Activated T-helper 17 cell treated with anti-CD3 and anti-CD28 coated beads, Interleukin-2, amount 50 U/mL, for 72 hours (primary cell): ENCODE data around the gene LRG1. TPM values are rescaled to one million over a fixed set of nuclear protein-coding genes. Genes with fewer than 3 reads are reported as not detected.
A peak's percentile ranks its signal among the peaks of the same experiment; 100 is the strongest.

ENCODE experiments used
- ATAC-seq: fragments of 150-1000 bp; cut with Tn5 transposase; replicated peaks from 2 replicates; pipeline ENCODE4 v1.10.0; 2021; ENCODE audit warnings: mild to moderate bottlenecking, moderate library complexity
- H3K27ac Mint-ChIP-seq: one replicate; pipeline ENCODE4 v1.8.0; 2022; ENCODE audit warnings: mixed read lengths
- H3K27me3 Mint-ChIP-seq: one replicate; pipeline ENCODE4 v1.8.0; 2022; ENCODE audit warnings: mixed read lengths
- H3K36me3 Mint-ChIP-seq: one replicate; pipeline ENCODE4 v1.8.0; 2022; ENCODE audit warnings: low read depth, mild to moderate bottlenecking, mixed read lengths
- H3K4me1 Mint-ChIP-seq: one replicate; pipeline ENCODE4 v1.8.0; 2022; ENCODE audit warnings: mixed read lengths
- H3K4me3 Mint-ChIP-seq: one replicate; pipeline ENCODE4 v1.8.0; 2022; ENCODE audit warnings: mild to moderate bottlenecking, mixed read lengths
- H3K9me3 Mint-ChIP-seq: one replicate; pipeline ENCODE4 v1.8.0; 2022; ENCODE audit warnings: mixed read lengths
- total RNA-seq, 2 donors: library from RNA; stranded (reverse); gene quantifications; one replicate each; pipeline ENCODE4 v1.2.3, GENCODE V29; 2022

The LRG1 gene
- total RNA-seq, 2 donors from 2014 or later, result 0.53 to 0.93 TPM

DNA sequence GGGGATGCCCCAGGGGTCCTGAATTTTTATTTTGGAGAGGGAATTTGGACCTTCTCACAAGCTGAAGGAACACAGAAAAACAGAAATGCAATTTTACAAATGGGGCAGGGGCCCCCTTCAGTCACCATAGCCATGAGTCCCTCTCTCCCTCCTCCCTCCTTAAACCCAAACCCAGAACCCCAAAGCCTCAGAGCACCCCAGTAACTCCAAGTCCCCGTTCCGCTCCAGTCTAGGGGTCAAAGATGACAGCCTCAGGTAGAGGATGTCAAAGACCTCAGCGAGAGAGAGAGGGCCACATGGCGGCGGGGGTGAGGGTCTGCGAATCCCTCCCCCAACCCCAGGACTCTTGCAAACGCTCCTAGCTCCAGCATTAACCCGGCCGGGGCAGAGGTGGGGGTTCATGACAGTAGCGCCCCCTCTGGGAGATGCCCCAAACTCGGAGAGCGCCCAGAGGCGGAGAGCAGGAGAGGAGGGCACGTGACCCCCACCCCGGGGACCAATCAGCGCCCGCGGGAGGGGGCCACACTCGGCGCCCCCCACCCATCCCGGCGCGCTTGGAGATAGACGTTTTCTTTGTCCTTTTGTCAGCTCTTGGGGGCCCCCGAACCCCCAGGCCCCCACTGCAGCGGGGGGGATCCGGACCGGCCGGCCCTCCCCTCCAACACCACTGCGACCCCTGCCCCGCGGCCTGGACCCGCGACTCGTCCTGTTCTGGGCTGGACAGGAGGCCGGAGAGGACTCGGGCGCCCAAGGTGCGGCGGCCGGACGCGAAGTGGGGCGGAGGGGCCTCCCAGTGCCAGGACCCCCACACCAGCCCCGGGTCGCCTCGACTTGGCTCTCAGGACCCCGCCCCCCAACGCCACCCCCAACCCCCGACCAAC is 40.4 kb upstream of the LRG1 start:
- Mint-ChIP-seq H3K27me3 (peaks cover 39% of the 10 kb centered on the region), H3K4me1 (peaks cover 8% of the 10 kb centered on the region), H3K4me3 (no peak overlapping the region), H3K36me3 (peaks cover 8% of the 10 kb centered on the region), H3K27ac (no peak overlapping the region), H3K9me3 (no peaks in the 10 kb centered on the region)
- ATAC-seq, result no peak

DNA sequence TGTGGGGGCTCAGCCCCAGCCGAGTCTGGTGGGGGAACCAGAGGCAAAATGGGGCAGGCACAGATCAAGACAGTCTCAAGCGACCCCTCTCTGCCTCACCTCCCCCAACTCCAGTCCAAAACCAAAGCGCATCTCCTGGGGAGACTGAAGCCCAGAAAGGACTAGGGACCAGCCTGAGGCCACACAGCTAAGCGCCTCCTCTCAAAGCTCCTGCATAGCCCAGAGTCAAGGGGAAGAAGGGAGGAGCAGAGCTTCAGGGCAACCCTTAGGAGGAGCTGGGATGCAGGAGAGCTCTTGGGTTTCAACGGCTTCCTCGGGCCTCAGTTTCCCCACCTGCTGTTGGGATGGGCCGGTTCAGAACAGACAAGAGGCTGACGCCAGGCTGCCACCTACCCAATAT is 39.6 kb upstream of the LRG1 start:
- H3K27ac Mint-ChIP-seq, result no peak overlapping the region
- H3K36me3 Mint-ChIP-seq, result peaks cover 8% of the 10 kb centered on the region
- peaks cover 8% of the 10 kb centered on the region for H3K4me1 Mint-ChIP-seq
- H3K9me3 Mint-ChIP-seq, result no peaks in the 10 kb centered on the region
- peaks cover 39% of the 10 kb centered on the region for H3K27me3 Mint-ChIP-seq
- no peak for ATAC-seq
- no peak overlapping the region for H3K4me3 Mint-ChIP-seq

DNA sequence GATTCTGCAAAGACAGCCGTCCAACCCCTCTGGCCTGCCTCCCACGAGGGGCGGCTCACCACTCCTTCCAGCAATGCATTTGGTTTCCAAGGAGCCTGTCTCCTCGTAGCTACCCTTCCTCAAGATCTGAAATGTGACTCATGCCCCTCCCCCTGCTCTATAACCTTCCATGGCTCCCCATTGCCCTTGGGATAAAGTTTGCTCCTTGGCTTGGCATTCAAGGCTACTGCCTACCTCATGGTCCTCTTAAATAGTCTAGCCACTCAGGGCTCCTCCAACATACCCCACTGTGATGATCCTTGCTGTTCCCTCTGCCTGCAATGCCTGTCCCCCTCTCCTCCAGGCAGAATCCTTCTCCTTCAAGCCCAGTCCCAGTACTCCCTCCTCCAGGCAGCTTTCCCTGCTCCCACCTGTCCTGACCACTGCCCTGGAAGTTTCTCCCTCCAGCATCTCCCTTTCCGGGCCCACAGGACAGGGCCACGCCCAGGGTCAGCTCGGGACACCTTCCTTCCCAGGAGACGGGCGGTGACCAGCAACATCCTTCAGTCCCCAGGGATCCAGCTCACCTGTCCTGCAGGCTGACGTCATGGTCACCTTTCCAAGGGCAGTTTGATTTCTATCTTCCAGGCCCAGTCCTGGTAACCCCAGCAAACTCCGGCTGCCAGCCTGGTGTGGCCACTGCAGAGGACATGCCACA is 38.9 kb upstream of the LRG1 start:
- Mint-ChIP-seq H3K9me3 (no peaks in the 10 kb centered on the region), H3K4me1 (peaks cover 8% of the 10 kb centered on the region), H3K36me3 (peaks cover 8% of the 10 kb centered on the region), H3K27ac (no peak overlapping the region), H3K27me3 (peaks cover 39% of the 10 kb centered on the region), H3K4me3 (no peak overlapping the region)
- ATAC-seq, result no peak

DNA sequence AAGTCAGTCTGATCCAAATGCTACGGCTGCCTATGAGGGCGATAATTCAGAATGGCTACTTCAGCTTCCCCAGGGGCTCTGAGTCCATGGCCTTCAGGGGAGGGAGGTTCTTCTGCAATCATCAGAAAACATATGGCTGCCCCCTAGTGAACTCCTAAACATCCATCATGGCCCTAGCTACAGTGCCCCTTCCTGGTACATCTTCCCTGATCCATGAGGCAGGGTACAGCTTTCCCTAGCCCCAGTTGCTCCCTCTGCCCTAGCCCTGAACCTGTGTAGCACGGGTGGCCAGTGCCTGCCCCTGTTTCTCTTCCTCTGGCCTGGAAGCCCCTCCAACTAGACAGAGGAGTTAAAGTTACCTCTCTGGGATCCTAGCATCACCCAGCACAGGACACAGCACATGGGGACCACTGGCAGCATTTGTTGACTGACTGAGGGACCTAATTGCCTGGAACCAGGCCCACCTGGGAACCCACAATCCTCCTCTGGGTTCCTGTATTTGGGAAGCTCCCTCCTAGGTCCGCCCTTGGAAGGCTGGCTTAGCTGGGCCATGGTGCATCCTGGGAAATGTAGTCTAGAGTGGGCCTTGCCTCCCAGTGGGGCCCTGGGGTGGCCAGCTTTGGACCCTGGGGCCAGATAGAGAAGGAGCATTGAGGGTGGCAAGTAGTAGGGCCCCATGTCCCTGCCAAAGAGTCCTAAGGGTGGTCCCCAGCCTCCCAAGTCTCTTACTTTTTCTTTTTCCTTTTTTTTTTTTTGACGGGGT is 37.4 kb upstream of the LRG1 start:
- Mint-ChIP-seq H3K27ac (no peak overlapping the region), H3K4me3 (no peak overlapping the region), H3K4me1 (peaks cover 5% of the 10 kb centered on the region), H3K9me3 (no peaks in the 10 kb centered on the region), H3K27me3 (peaks cover 30% of the 10 kb centered on the region), H3K36me3 (peaks cover 4% of the 10 kb centered on the region)
- ATAC-seq, result no peak

DNA sequence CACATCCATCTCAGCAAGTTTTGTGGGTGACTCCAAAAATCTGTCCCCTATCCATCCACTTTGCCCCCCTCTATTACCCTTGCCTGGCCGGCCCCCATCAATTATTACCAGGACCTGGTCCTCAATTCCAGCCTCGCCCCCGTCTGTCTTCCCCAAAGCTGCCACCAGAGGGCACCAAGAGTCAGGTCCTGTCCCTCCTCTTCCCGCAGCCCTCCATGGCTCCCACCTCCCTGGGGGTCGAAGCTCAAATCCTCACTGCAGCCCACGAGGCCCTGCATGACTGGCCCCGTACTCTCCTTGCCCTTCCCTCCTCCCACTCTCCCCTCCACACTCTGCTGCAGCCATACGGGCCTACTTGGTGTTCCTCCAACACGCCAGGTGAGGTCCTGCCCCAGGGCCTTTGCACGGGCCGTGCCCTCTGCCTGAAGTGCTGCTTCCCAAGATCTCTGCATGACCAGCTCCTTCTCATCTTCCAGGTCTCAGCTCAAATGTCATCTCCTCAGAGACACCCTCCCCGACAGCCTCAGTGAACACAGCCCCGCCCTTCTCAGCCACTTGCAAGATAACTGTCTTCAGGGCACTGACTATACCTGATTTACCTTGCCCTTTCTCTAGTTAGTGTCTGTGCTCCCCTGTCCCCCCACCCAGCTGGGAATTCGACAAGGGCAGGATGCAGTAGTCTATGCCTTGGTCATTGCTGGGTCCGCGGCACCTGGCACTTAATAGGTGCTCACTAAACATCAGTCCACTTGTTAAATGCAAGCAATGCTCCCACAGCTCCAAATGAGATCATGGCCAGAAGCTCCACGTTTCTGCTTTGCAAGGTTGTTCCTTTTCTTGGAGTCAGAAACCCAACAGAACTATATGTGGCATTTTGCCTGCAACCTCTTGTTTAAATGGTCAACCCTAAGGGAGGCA is 36.4 kb upstream of the LRG1 start:
- Mint-ChIP-seq H3K27ac (no peak overlapping the region), H3K9me3 (no peaks in the 10 kb centered on the region), H3K4me3 (no peak overlapping the region)

DNA sequence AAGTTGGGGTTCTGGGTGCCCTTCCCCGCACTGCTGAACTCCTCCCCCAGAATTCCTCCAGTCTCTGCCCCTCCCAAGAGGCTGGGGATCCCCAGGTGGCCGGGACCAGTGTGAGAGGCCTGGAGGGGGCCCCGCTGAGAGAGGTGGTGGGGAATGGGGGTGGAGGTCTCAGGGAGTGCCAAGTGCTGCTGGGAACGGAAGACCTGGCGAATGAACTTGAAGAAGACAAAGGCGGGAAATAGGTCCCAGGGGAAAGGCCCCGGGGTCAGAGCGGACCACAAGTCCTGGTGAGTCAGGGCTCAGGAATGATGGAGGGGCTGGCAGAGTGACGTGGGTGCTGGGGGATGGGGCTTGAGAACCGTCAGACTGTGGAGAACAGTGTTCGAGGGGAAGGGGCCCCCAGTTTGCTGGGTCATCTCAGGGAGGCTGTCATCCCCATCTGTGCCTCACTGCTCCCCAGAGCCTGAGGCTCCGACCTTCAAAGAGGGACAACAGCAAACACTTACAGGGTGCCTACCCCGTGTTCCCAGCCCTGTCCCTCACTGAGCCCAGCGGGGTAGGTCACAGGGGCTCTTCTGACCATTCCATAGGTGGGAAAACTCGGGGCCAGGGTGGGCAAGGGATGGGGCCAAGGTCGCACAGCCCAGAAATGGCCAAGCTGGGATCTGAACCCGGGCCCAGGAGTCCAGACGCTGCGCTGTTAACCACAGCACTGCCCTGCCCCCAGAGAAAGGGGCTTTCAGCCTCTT is 35.6 kb upstream of the LRG1 start:
- peaks cover 25% of the 10 kb centered on the region for H3K27me3 Mint-ChIP-seq
- no peaks in the 10 kb centered on the region for H3K9me3 Mint-ChIP-seq
- H3K36me3 Mint-ChIP-seq, result no peaks in the 10 kb centered on the region
- H3K4me1 Mint-ChIP-seq, result no peaks in the 10 kb centered on the region
- no peak overlapping the region for H3K27ac Mint-ChIP-seq
- no peak overlapping the region for H3K4me3 Mint-ChIP-seq
- peak; percentile 5 for ATAC-seq

More for the DNA sequence above, 36.4 kb upstream of the LRG1 start:
- no peaks in the 10 kb centered on the region for H3K36me3 Mint-ChIP-seq
- no peaks in the 10 kb centered on the region for H3K4me1 Mint-ChIP-seq
- peak; percentile 59 for ATAC-seq
- H3K27me3 Mint-ChIP-seq, result peaks cover 25% of the 10 kb centered on the region

DNA sequence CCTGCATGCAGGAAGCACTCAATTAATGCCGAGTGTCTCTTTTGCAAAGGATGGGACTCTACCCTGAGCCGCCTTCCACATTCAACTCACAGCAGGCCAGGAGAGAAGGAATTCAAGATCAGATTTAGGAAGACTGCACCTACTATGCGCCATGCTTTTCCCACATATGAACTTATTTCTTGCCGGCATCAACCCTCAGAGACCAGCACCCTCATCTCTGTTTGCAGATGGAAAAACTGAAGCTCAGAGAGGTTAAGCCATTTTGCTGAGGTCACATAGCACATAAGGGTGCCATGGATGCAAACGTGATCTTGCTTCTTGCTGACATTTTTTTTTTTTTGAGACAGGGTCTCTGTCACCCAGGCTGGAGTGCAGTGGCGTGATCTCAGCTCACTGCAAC is 33.8 kb upstream of the LRG1 start:
- H3K27ac Mint-ChIP-seq, result no peak overlapping the region
- H3K9me3 Mint-ChIP-seq, result no peaks in the 10 kb centered on the region
- ATAC-seq, result no peak
- no peak overlapping the region for H3K4me3 Mint-ChIP-seq
- no peaks in the 10 kb centered on the region for H3K4me1 Mint-ChIP-seq
- H3K27me3 Mint-ChIP-seq, result peaks cover 13% of the 10 kb centered on the region
- H3K36me3 Mint-ChIP-seq, result no peaks in the 10 kb centered on the region

DNA sequence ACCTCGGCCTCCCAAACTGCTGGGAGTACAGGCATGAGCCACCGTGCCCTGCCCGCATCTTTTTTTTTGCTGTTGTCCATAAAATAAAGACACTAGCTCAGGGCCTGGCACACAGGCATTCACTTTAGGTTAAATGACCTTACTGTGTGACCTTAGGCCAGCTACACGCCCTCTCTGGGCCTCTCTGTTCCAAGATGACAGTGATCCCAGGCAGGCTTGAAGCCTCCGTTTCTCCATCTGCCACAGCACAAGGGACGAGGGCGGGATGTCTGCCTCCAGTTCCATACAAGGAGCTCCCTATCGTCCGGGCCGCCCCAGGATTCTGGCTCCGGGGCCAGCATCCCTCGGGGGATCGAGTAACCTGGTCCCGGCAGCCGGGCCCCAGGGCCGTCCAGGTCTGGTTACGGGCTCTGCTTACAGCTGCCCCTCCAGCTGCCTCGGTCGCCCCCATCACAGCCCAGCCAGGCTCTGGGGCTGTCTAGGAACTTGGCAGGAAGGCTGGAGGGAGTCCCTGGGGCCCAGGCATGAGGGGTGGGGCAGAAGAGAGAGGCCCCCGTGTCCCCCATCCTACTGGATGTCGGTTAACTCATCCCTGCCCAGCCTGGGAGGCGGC is 31.6 kb upstream of the LRG1 start:
- Mint-ChIP-seq H3K4me3 (no peak overlapping the region), H3K27me3 (peaks cover 15% of the 10 kb centered on the region), H3K27ac (no peak overlapping the region), H3K4me1 (no peaks in the 10 kb centered on the region), H3K9me3 (no peaks in the 10 kb centered on the region), H3K36me3 (no peaks in the 10 kb centered on the region)
- ATAC-seq, result no peak

DNA sequence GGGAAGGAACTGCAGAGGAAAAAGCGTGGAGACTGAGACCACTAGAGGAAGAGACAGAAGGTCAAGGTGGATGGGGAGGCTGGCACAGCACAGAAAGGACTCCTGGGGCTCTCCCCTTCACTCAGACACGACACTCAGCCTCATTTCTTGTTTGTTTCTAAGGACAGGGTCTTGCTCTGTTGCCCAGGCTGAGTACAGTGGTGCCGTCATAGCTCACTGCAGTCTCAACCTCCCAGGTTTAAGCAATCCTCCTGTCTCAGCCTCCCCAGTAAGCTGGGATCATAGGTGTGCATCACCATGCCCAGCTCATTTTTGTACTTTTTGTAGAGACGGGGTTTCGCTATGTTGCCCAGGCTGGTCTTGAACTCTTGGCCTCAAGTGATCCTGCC is 31.1 kb upstream of the LRG1 start:
- no peaks in the 10 kb centered on the region for H3K36me3 Mint-ChIP-seq
- H3K4me3 Mint-ChIP-seq, result no peak overlapping the region
- no peaks in the 10 kb centered on the region for H3K4me1 Mint-ChIP-seq
- no peak overlapping the region for H3K27ac Mint-ChIP-seq
- peaks cover 10% of the 10 kb centered on the region for H3K27me3 Mint-ChIP-seq
- no peaks in the 10 kb centered on the region for H3K9me3 Mint-ChIP-seq
- ATAC-seq, result no peak

DNA sequence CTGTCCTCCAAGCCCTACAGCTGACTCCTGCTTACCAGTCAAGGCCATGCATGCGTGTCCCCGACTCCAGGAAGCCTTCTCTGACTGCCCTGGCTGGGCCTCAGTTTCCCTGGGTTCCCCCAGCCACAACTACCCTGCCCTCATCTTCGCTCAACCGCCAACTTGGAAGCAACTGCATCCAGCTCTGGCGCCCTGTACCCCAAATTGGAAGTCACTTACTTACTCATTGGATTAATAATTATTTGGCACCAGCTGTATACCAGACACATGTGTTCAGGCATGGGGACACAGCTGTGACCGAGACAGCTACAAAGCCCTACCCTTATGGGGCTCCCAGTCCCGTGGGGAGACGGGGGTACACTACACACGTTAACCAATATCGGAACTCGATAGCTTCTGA is 30.6 kb upstream of the LRG1 start:
- Mint-ChIP-seq H3K4me3 (no peak overlapping the region), H3K27ac (peak overlapping the region; percentile 39), H3K9me3 (no peaks in the 10 kb centered on the region), H3K27me3 (peaks cover 8% of the 10 kb centered on the region), H3K36me3 (no peaks in the 10 kb centered on the region), H3K4me1 (no peaks in the 10 kb centered on the region)
- no peak for ATAC-seq

DNA sequence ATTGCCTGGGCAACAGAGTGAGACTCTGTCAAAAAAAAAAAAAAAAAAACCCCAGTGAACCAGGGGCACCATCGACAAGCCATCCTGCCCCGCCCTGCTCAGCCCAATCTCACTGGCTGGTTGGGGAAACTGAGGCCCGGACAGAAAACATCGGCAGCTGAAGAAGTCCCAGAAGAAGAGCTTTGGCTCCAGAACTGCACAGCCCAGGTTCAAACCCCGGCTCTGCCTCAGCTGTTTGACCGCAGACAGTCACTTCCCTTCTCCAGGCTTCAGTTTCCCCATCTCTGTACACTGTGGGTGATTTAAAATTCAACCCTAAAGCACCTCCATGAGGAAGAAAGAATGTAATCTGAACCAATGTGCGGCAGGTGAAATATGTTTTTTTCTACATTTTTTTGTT is 29.1 kb upstream of the LRG1 start:
- no peak for ATAC-seq
- Mint-ChIP-seq H3K27me3 (peaks cover 8% of the 10 kb centered on the region), H3K4me3 (no peak overlapping the region), H3K4me1 (no peaks in the 10 kb centered on the region), H3K36me3 (no peaks in the 10 kb centered on the region), H3K27ac (no peak overlapping the region), H3K9me3 (no peaks in the 10 kb centered on the region)

DNA sequence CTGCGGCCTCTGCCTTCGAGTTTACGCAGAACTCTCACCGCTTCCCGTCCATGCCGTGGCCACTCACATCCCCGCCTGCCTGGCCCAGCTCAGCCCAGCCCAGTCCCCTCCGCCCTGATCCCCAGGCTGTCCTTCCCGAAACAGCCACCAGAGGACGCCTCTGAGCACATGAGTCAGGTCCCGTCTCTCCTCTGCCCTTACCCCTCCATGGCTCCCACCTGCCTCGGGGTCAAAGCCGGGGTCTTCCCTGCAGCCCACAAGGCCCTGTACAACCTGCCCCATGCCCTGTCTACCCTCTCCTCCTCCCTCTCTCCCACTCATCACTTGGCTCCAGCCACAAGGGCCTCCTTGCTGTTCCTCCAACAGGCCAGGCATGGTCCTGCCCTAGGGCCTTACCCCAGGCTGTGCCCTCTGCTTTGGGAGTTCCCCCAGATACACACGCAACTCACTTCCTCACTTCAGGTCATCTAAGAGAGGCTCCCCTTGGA is 27.8 kb upstream of the LRG1 start:
- no peaks in the 10 kb centered on the region for H3K9me3 Mint-ChIP-seq
- no peaks in the 10 kb centered on the region for H3K36me3 Mint-ChIP-seq
- no peaks in the 10 kb centered on the region for H3K4me1 Mint-ChIP-seq
- no peak overlapping the region for H3K4me3 Mint-ChIP-seq
- ATAC-seq, result peak; percentile 73
- no peak overlapping the region for H3K27ac Mint-ChIP-seq
- peaks cover 8% of the 10 kb centered on the region for H3K27me3 Mint-ChIP-seq
